Coronary artery (tissue), 2 donors: ENCODE measurements around the gene SPATA13.
A peak's percentile ranks its signal among the peaks of the same experiment; 100 is the strongest.
"Not testable (repeated sequence)": the region's sequence is repeated elsewhere in the genome, so short reads cannot be mapped to it uniquely, and the experiment has no call there.

Source experiments
- DNase-seq: peaks from one replicate; pipeline ENCODE4 v3.0.0-alpha.2; 2017; ENCODE audit warnings: low spot score
- H3K27ac ChIP-seq, 2 donors: fragments of 200-600 bp; sonication (generic); one replicate each; pipeline ENCODE4 v1.5.1; 2016 to 2019
- H3K4me3 ChIP-seq: fragments of 200-600 bp; sonication (generic); 2 replicates; pipeline ENCODE4 v1.5.1; 2016; ENCODE audit warnings: mild to moderate bottlenecking, moderate library complexity
- TF ChIP-seq, protein P1 (sequence below): fragments of 200-600 bp; sonication (generic); IDR thresholded peaks from one replicate; pipeline ENCODE4 v1.5.1; 2019; ENCODE audit warnings: antibody characterized with exemption

Gene SPATA13

DNA sequence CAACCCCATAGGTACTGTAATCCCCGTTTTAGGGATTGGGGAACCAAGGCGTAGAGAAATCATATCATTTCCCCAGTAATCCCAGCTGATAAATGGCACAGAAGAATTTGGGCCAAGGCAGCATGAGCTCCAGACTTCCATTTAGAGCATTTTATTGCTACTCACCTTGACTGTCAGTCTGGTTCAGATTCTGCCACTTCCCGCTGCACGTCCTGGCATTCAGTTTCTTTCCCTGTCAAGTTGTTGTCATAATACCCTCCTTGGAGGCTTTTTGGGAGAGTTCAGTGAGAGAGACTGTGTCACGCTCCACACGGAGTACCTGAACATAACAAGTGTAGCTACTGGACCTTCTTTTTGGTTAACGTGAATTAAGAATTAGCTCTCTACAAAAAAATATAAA lies 141.4 kb downstream of the SPATA13 start:
- no peak overlapping the region for H3K27ac ChIP-seq
- no peak overlapping the region for H3K4me3 ChIP-seq
- peak; percentile 12 for DNase-seq
- TF ChIP-seq, protein P1, sequence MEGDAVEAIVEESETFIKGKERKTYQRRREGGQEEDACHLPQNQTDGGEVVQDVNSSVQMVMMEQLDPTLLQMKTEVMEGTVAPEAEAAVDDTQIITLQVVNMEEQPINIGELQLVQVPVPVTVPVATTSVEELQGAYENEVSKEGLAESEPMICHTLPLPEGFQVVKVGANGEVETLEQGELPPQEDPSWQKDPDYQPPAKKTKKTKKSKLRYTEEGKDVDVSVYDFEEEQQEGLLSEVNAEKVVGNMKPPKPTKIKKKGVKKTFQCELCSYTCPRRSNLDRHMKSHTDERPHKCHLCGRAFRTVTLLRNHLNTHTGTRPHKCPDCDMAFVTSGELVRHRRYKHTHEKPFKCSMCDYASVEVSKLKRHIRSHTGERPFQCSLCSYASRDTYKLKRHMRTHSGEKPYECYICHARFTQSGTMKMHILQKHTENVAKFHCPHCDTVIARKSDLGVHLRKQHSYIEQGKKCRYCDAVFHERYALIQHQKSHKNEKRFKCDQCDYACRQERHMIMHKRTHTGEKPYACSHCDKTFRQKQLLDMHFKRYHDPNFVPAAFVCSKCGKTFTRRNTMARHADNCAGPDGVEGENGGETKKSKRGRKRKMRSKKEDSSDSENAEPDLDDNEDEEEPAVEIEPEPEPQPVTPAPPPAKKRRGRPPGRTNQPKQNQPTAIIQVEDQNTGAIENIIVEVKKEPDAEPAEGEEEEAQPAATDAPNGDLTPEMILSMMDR, result no peak

- TF ChIP-seq, protein P1, result no peak
- H3K4me3 ChIP-seq, result no peak overlapping the region
- H3K27ac ChIP-seq, result no peak overlapping the region
- DNase-seq, result peak; percentile 40
Measured at GRCh38 chr13:24304620-24305019, 144.1 kb downstream of the SPATA13 start.

- TF ChIP-seq, protein P1, result no peak
- no peak for DNase-seq
- Histone ChIP-seq H3K4me3 (no peak overlapping the region), H3K27ac (no peak overlapping the region)
Measured at GRCh38 chr13:24306632-24307031, 146.1 kb downstream of the SPATA13 start.

- H3K4me3 ChIP-seq, result no peak overlapping the region
- TF ChIP-seq, protein P1, result no peak
- H3K27ac ChIP-seq, result no peak overlapping the region
- DNase-seq, result peak; percentile 62
Measured at GRCh38 chr13:24307211-24308067, 146.9 kb downstream of the SPATA13 start.

GRCh38 chr13:24308068-24308445 lies 147.5 kb downstream of the SPATA13 start:
- no peak overlapping the region for H3K27ac ChIP-seq
- DNase-seq, result peak; percentile 69
- no peak overlapping the region for H3K4me3 ChIP-seq
- TF ChIP-seq, protein P1, result no peak

DNA sequence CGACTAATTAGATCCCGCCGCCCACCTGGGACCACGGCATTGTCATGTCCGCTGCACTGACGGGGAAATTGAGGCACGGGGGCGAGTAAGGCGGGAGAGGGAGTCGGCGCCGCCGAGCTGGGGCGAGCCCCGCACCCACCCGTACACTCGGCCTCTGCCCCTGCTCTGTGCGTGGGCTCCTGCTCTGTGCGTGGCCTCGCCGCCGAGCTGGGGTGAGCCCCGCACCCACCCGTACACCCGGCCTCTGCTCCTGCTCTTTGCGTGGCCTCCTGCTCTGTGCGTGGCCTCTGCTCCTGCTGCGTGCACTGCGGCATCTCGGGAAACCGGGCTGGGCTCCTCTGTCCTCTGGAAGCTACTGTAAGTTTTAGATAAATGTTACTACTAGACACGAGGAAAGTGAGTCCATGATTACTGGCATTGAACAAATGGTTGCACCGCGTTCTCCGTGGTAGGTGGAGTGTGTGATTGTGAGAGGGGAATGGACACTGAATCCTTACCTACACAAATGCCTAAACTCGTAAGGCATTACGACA lies 148.0 kb downstream of the SPATA13 start:
- Histone ChIP-seq H3K4me3 (no peak overlapping the region), H3K27ac (no peak overlapping the region)
- TF ChIP-seq, protein P1, result no peak
- no peak for DNase-seq

- H3K27ac ChIP-seq, H3K4me3 ChIP-seq, DNase-seq: not testable (repeated sequence)
Measured at GRCh38 chr13:24309300-24309699, 148.8 kb downstream of the SPATA13 start, which contains the start of gene C1QTNF9. TSS of gene C1QTNF9 (plus strand) at chr13:24309580. CDS start at chr13:24316004, 6,424 bp downstream.
